Measurements from ENCODE around the gene ALDH1A3.

Gene ALDH1A3

DNA sequence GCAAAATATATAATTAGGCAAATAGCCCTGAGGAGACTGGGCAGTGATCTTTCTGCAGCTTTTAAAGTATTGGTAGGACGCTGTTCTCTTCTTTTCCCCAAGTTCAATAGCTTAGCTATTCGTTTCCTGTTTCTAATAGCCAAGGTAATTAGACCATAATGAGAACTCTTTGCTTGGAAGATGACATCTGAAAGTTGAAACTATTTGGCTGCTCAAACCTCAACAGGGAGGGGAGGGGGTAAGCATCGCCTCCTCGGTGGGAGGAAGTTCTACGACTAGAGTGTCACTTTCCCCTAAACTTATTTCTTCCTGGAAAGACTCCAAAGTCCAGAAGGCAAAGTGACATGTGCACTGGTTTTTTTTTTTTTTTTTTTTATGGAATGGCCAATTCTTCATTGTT is 22.8 kb upstream of the ALDH1A3 start:
- H3K27ac ChIP-seq (ENCODE audit: extremely low read depth, low read depth, low read length): no peak overlapping the region
- H3K4me3 ChIP-seq (ENCODE audit: low read depth, low read length): no peak overlapping the region
- CTCF ChIA-PET: interaction anchor here (2.7 kb wide), 1 partner anchor 16 kb away, joined by 11 read pairs; no protein-coding TSS in a partner anchor
- POLR2A ChIA-PET: no interaction called here
- H3K4me1 ChIP-seq (ENCODE audit: control insufficient read depth, insufficient read depth, low read length): no peaks in the 10 kb centered on the region
- no peaks in the 10 kb centered on the region for H3K36me3 ChIP-seq (ENCODE audit: control insufficient read depth in 2 of 2, insufficient read depth in 1 of 2, low read length in 2 of 2)
- TF ChIP-seq ZNF324 (tag by site-specific recombination; IDR thresholded peaks at IDR 0.05) (no peak), ZNF311 (tag by site-specific recombination; IDR thresholded peaks at IDR 0.05; ENCODE audit: borderline replicate concordance) (no peak), SETDB1 (IDR thresholded peaks at IDR 0.05; ENCODE audit: insufficient read length, low read length) (no peak)
- TF ChIP-seq, protein P1, sequence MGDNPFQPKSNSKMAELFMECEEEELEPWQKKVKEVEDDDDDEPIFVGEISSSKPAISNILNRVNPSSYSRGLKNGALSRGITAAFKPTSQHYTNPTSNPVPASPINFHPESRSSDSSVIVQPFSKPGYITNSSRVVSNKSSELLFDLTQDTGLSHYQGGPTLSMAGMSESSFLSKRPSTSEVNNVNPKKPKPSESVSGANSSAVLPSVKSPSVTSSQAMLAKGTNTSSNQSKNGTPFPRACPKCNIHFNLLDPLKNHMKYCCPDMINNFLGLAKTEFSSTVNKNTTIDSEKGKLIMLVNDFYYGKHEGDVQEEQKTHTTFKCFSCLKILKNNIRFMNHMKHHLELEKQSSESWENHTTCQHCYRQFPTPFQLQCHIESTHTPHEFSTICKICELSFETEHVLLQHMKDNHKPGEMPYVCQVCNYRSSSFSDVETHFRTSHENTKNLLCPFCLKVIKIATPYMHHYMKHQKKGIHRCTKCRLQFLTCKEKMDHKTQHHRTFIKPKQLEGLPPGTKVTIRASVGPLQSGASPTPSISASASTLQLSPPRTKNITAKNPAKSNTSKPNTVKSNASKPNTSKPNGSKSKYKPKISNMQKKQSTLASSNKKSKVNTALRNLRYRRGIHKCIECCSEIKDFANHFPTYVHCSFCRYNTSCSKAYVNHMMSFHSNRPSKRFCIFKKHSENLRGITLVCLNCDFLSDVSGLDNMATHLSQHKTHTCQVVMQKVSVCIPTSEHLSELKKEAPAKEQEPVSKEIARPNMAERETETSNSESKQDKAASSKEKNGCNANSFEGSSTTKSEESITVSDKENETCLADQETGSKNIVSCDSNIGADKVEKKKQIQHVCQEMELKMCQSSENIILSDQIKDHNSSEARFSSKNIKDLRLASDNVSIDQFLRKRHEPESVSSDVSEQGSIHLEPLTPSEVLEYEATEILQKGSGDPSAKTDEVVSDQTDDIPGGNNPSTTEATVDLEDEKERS (tag by site-specific recombination; IDR thresholded peaks at IDR 0.05): no peak
- H3K9me3 ChIP-seq (ENCODE audit: control insufficient read depth, insufficient read depth, low read depth, low read length): no peaks in the 10 kb centered on the region

DNA sequence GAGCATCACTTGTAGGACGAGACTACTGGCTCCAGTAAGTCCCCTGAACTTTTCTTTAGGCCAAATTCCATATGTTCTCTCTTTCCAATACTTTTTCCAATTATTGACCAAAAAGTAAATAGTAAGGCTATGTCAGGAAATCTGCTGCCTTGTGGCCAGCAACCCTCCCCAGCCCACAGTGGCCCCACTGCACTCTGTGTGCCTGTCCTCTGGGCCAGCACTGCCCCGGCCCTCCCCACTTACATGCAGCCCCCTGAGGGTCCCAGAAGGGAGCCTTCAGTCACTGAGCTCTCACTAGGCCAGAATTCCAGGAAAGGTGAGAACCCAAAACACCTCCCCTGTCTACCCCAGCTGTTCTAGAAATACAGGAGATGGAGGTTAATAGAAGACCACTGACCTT is 21.3 kb upstream of the ALDH1A3 start:
- Histone ChIP-seq H3K36me3 (ENCODE audit: control insufficient read depth in 2 of 2, insufficient read depth in 1 of 2, low read length in 2 of 2) (no peaks in the 10 kb centered on the region), H3K4me3 (ENCODE audit: low read depth, low read length) (no peak overlapping the region), H3K27ac (ENCODE audit: extremely low read depth, low read depth, low read length) (no peak overlapping the region), H3K9me3 (ENCODE audit: control insufficient read depth, insufficient read depth, low read depth, low read length) (no peaks in the 10 kb centered on the region), H3K4me1 (ENCODE audit: control insufficient read depth, insufficient read depth, low read length) (no peaks in the 10 kb centered on the region)
- TF ChIP-seq ZFP3 (tag by site-specific recombination; IDR thresholded peaks at IDR 0.05; ENCODE audit: low read depth): no peak
- no peak for TF ChIP-seq SP7 (tag by site-specific recombination; IDR thresholded peaks at IDR 0.05)
- no peak for TF ChIP-seq ZNF626 (tag by site-specific recombination; IDR thresholded peaks at IDR 0.05)
- TF ChIP-seq ZNF132 (tag by site-specific recombination; IDR thresholded peaks at IDR 0.05; ENCODE audit: borderline replicate concordance): no peak
- TF ChIP-seq ZNF335 (tag by site-specific recombination; conservative IDR thresholded peaks at IDR 0.05): no peak
- no peak for TF ChIP-seq GLIS1 (tag by site-specific recombination; IDR thresholded peaks at IDR 0.05)
- TF ChIP-seq ZNF223 (tag by site-specific recombination; IDR thresholded peaks at IDR 0.05): no peak
- TF ChIP-seq ZNF549 (tag by site-specific recombination; IDR thresholded peaks at IDR 0.05): no peak
- no peak for TF ChIP-seq ZNF292 (tag by site-specific recombination; IDR thresholded peaks at IDR 0.05; ENCODE audit: borderline replicate concordance, low read depth)
- ChIA-PET CTCF (interaction anchor here (2.7 kb wide), 1 partner anchor 11 kb away, joined by 19 read pairs; no protein-coding TSS in a partner anchor), POLR2A (no interaction called here)

DNA sequence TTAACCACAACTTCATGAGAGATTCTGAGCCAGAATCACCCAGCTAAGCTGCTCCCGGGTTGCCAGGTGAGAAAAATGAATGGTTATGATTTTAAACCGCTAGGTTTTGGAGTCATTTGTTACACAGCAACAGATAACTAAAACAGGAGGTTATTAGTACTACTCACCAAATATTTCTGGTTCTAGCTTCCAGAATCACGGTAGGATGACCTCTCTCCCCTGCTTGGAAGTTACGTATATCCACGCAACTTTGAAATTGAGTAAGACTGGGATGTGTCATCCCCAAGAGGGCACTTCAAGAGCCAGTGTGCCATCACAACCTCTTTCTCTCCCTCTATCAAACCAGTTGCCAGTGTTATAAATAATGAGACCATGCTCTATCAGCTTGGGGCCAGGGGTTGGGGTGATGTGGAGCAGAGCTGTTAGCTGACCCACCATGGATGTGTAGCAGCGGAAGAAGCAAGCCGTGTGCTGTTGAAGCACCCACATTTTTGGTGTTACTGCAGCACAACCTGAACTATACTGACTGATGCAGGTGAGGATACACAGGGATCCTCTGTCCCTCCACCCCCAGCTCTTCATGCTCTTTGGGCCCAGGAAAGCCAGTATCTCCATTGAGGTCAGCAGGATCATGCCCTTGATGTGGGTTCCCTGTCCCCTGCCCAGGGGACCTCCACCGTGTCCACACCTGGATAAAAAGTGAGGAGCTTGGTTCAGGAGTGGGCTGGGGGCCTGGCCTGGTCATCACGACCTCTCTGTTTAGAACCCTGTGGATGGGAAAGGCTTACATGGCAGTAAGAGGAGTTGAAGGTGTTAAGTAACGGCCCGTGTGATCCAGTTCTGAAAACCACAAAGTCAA is 19.4 kb upstream of the ALDH1A3 start:
- Histone ChIP-seq H3K4me3 (ENCODE audit: low read depth, low read length) (no peak overlapping the region), H3K9me3 (ENCODE audit: control insufficient read depth, insufficient read depth, low read depth, low read length) (no peaks in the 10 kb centered on the region), H3K4me1 (ENCODE audit: control insufficient read depth, insufficient read depth, low read length) (no peaks in the 10 kb centered on the region), H3K27ac (ENCODE audit: extremely low read depth, low read depth, low read length) (no peak overlapping the region), H3K36me3 (ENCODE audit: control insufficient read depth in 2 of 2, insufficient read depth in 1 of 2, low read length in 2 of 2) (no peaks in the 10 kb centered on the region)
- TF ChIP-seq ZNF510 (tag by site-specific recombination; IDR thresholded peaks at IDR 0.05; ENCODE audit: insufficient replicate concordance) (no peak), ZIC2 (tag by site-specific recombination; IDR thresholded peaks at IDR 0.05) (no peak), ZNF16 (tag by site-specific recombination; IDR thresholded peaks at IDR 0.05; ENCODE audit: low read depth) (no peak)
- TF ChIP-seq, protein P2, sequence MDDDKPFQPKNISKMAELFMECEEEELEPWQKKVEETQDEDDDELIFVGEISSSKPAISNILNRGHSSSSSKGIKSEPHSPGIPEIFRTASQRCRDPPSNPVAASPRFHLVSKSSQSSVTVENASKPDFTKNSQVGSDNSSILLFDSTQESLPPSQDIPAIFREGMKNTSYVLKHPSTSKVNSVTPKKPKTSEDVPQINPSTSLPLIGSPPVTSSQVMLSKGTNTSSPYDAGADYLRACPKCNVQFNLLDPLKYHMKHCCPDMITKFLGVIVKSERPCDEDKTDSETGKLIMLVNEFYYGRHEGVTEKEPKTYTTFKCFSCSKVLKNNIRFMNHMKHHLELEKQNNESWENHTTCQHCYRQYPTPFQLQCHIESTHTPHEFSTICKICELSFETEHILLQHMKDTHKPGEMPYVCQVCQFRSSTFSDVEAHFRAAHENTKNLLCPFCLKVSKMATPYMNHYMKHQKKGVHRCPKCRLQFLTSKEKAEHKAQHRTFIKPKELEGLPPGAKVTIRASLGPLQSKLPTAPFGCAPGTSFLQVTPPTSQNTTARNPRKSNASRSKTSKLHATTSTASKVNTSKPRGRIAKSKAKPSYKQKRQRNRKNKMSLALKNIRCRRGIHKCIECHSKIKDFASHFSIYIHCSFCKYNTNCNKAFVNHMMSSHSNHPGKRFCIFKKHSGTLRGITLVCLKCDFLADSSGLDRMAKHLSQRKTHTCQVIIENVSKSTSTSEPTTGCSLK (tag by site-specific recombination; IDR thresholded peaks at IDR 0.05): no peak
- TF ChIP-seq, protein P3, sequence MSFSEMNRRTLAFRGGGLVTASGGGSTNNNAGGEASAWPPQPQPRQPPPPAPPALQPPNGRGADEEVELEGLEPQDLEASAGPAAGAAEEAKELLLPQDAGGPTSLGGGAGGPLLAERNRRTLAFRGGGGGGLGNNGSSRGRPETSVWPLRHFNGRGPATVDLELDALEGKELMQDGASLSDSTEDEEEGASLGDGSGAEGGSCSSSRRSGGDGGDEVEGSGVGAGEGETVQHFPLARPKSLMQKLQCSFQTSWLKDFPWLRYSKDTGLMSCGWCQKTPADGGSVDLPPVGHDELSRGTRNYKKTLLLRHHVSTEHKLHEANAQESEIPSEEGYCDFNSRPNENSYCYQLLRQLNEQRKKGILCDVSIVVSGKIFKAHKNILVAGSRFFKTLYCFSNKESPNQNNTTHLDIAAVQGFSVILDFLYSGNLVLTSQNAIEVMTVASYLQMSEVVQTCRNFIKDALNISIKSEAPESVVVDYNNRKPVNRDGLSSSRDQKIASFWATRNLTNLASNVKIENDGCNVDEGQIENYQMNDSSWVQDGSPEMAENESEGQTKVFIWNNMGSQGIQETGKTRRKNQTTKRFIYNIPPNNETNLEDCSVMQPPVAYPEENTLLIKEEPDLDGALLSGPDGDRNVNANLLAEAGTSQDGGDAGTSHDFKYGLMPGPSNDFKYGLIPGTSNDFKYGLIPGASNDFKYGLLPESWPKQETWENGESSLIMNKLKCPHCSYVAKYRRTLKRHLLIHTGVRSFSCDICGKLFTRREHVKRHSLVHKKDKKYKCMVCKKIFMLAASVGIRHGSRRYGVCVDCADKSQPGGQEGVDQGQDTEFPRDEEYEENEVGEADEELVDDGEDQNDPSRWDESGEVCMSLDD (tag by site-specific recombination; IDR thresholded peaks at IDR 0.05): no peak
- ChIA-PET POLR2A (no interaction called here), CTCF (interaction anchor here (0.6 to 2.7 kb wide), 2 partner anchors 9 to 77 kb away, joined by 5 to 19 read pairs; no protein-coding TSS in a partner anchor)
